Mammary epithelial cell (primary cell): Measurements from ENCODE around the gene CACNB1.

Experiments
- CTCF ChIP-seq, 2 donors: IDR thresholded peaks in 1 of 2; conservative IDR thresholded peaks in 1 of 2; 2 replicates each; pipeline ENCODE4 v1.5.1; 2011 to 2012; ENCODE audit warnings: inconsistent platforms in 2 of 2, low read length in 2 of 2, mild to moderate bottlenecking in 2 of 2, control low read depth in 1 of 2, low read depth in 1 of 2; ENCODE audit not compliant: insufficient read depth in 1 of 2; ENCODE audit errors: extremely low read depth in 1 of 2
- EZH2 ChIP-seq: IDR thresholded peaks from 2 replicates; pipeline ENCODE4 v1.6.1; 2012; ENCODE audit warnings: low read length, inconsistent platforms, borderline replicate concordance

- TF ChIP-seq CTCF (conservative IDR thresholded peaks at IDR 0.05 in 1 of 2, IDR thresholded peaks at IDR 0.05 in 1 of 2; ENCODE audit: extremely low read depth in 1 of 2, insufficient read depth in 1 of 2, low read depth in 1 of 2, low read length in 2 of 2) = no peak
- TF ChIP-seq EZH2 = no peak
Observed at GRCh38 chr17:39195568-39196160, 1.8 kb downstream of the CACNB1 start.
